KOPT-K1 (cell line): Measurements from ENCODE around the gene SLAMF1.
"Not testable (repeated sequence)": the region's sequence is repeated elsewhere in the genome, so short reads cannot be mapped to it uniquely, and the experiment has no call there.

ENCODE experiments used
- H3K27ac ChIP-seq: fragments of 200-600 bp; sonication (generic); 2 replicates; pipeline ENCODE4 v1.5.1; 2016; ENCODE audit warnings: antibody characterized with exemption, mild to moderate bottlenecking, low read depth, low read length; ENCODE audit not compliant: poor library complexity, severe bottlenecking
- H3K36me3 ChIP-seq: fragments of 200-600 bp; sonication (generic); 2 replicates; pipeline ENCODE4 v1.5.1; 2017; ENCODE audit warnings: antibody characterized with exemption, mild to moderate bottlenecking, low read length, moderate library complexity; ENCODE audit not compliant: insufficient read depth
- H3K9me3 ChIP-seq: fragments of 200-600 bp; sonication (generic); 2 replicates; pipeline ENCODE4 v1.5.1; 2017; ENCODE audit warnings: antibody characterized with exemption, low read length, mild to moderate bottlenecking; ENCODE audit not compliant: insufficient read depth, poor library complexity, severe bottlenecking

SLAMF1 gene, protein sequence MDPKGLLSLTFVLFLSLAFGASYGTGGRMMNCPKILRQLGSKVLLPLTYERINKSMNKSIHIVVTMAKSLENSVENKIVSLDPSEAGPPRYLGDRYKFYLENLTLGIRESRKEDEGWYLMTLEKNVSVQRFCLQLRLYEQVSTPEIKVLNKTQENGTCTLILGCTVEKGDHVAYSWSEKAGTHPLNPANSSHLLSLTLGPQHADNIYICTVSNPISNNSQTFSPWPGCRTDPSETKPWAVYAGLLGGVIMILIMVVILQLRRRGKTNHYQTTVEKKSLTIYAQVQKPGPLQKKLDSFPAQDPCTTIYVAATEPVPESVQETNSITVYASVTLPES

DNA sequence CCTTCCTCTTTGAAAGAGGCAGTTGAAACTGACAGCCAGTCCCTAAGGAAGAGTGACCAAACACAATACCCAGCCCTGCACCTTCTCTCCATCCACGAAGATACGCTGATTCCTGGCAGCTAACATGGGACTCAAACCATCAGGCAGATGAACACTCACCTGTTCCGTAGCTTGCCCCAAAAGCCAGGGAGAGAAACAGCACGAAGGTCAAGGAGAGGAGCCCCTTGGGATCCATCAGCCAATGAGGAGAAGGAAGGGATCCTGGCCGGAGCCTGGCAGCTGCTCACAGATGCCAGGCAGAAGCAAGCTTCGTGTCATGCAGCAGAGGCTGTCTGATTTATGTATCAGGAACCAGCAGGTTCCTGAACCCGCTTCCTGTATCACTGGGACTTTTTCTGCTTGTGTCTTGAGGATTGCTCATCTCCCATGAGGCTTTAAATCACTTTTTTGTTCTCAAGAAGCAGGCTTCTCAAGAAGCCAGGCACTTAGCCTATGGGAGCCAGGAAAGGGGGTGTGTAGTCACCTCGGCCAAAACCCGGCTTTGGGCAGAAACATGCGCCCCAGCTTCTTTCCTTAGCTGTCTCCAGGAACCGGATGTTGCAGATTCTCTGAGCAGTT, at the start of gene SLAMF1:
Gene SLAMF1 (minus strand): TSS at position 334 of the 618 bp plus-strand sequence. CDS start 99 bp downstream, at position 235.
- Histone ChIP-seq H3K9me3 (no peaks in the 10 kb centered on the region), H3K27ac (peak within 1 kb of the TSS; percentile 68), H3K36me3 (no peaks in the 10 kb centered on the region)

DNA sequence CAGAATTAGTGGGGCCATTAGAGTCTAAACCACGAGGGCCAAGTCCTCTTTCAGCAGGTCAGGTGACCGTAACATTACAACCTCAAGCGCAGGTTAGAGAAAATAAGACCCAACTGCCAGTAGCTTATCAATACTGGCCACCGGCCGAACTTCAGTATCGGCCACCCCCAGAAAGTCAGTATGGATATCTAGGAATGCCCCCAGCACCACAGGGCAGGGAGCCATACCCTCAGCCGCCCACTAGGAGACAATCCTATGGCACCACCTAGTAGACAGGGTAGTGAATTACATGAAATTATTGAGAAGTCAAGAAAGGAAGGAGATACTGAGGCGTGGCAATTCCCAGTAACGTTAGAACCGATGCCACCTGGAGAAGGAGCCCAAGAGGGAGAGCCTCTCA, 45.5 kb upstream of the SLAMF1 start:
- not testable (repeated sequence) for H3K9me3 ChIP-seq, H3K27ac ChIP-seq
- H3K36me3 ChIP-seq: peaks cover 15% of the 10 kb centered on the region

DNA sequence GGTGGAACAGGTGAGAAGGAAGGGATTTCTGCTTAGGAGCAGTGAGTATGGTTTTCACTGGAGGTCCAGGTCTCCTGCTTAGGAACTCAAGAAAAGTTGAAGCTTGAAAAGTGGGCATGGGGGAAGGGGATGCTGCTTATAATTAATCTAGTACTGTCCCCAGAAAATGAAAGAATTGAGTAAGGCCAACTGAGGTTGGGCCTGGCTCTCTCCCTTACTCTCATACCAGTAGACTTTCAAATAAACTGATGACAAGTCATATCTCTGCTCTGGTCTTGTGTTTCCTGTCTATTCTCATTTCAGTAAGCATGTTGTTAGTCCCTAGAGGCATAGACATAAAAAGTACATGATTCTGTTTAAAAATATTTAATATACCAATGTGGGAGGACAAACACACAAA, 38.4 kb upstream of the SLAMF1 start:
- H3K36me3 ChIP-seq: peaks cover 73% of the 10 kb centered on the region
- H3K9me3 ChIP-seq: peaks cover 23% of the 10 kb centered on the region
- peak overlapping the region; percentile 60 for H3K27ac ChIP-seq

DNA sequence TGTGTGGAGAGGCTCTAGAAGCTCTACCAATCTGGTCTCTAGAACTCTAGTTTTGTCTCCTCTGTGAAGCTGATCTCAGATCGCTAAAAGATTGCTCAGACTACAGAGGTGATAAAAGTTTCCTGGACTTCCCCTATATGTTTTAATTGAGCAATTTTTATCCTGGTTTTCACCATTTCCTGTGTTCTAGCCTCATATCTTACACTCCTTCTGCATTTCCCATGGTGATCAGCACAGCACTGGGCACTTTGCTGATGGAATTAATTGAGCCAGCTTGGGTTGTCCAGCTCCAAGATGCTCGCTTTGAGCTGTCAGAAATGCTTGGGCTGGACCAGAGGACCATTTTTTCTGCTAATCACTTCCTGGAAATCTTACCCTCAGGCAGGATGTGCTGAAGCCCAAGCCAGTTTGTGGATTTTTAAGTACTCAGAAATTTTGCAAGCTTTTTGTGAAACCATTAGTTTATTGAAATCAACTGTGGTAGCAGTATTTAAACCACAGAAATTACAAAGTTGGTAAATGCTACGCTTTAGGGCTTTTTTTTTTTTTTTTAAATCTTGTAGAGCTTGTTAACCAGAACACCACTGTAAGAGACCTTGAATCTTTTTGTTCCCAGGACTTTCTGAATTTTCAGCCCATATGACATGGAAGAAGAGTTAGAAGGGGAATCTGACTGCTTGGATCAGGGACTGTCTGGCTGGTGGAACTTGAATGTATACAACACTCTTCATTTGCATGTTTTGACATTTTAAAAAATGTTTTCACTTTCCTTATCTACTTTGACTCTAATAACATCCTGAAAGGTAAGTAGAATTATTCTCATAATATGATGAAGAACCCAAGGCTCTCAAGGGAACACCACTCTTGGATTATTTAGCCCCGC, 36.4 kb upstream of the SLAMF1 start:
- Histone ChIP-seq H3K36me3 (peaks cover 87% of the 10 kb centered on the region), H3K9me3 (peaks cover 23% of the 10 kb centered on the region), H3K27ac (peak overlapping the region; percentile 60)

DNA sequence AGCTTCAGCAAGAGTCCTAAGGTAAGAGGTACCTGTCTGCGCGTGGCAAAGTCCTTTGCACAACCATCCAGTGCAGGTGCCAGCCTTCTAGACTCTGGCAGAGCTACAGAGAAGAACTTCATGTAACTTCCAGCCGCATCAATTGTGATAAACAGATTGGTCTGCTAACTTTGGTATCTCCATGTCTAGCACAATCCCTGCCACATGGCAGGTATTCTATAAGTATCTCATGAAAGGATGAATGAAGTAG, 35.0 kb upstream of the SLAMF1 start:
- peaks cover 9% of the 10 kb centered on the region for H3K9me3 ChIP-seq
- H3K36me3 ChIP-seq: peaks cover 89% of the 10 kb centered on the region
- peak overlapping the region; percentile 18 for H3K27ac ChIP-seq

DNA sequence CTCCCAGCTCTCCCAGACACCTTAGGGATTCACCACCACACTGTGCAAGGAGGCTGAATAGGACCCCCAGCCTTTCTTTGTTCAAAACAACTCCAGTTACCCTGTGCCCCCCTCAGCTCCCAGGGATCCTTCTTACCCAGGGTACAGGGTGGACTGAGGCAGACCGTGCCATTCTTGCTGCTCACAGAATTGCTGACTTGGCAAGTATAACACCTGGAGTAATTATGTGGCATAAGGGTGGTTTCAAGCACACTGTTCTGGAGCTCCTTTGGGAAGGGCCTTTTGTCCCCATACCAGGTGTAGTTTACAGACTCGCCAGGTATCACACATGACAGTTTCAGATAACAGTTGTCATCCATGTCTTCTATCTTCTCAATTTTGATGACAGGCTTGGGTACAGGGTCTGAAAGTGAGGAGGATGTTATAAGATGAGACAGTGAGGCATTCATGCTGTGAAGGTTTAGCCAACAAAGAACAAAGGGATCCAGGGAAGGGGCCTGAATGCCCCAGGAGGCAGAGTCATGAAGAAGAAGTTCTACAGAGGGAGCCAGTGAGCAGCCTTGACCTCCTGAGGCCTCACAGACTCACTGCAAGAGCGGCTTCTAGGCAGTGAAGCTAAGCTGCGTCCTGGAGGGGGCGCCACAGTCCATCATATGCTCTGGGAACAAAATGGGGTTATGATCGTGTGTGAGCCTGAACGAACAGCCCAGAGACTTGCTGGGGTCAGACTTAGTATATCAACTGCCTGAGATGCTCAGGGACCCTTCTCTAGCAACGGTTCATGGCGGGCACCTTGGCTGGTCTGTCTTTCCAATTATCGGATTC, 34.4 kb upstream of the SLAMF1 start:
- Histone ChIP-seq H3K9me3 (peaks cover 3% of the 10 kb centered on the region), H3K36me3 (peaks cover 85% of the 10 kb centered on the region), H3K27ac (peak overlapping the region; percentile 18)

DNA sequence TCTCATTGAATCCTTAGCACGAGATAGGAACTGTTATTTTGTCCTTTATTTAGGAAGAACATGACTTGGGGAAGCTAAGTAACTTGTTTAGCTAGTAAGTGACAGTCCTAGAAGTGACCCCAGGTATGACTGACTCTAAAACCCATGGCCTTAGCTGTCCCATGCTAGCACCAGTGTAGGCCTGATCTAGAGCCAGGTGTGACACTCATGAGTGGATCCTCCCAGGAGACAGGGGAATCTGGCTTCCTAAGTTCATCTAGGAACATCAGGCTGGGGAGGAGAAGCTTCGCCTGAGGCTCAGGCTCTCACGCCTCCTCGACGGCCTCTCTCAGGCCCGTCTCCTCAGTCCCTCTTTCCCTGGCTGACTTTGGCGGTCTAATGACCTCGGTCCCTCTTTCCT, 33.6 kb upstream of the SLAMF1 start:
- Histone ChIP-seq H3K9me3 (no peaks in the 10 kb centered on the region), H3K27ac (peak overlapping the region; percentile 18), H3K36me3 (peaks cover 77% of the 10 kb centered on the region)

DNA sequence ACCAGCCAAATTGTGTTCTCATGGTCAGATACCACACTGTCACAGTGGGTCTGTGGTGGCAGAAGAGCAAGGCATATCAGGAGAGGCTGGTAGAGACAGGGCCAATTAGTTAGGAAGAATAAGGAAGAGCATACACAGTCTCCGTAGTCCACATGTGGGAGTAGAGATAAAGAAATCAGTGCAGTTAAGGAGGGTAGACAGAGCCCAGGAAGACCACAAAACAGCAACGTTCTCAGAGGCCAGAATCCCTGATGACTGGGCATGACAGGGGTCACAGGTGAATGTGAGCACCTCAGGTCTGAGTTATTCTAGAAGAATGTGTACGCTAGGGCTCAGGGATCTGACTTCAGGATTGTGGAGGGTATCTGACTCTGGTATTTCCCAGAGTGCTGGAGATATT, 33.0 kb upstream of the SLAMF1 start:
- Histone ChIP-seq H3K36me3 (peaks cover 73% of the 10 kb centered on the region), H3K27ac (no peak overlapping the region), H3K9me3 (no peaks in the 10 kb centered on the region)

DNA sequence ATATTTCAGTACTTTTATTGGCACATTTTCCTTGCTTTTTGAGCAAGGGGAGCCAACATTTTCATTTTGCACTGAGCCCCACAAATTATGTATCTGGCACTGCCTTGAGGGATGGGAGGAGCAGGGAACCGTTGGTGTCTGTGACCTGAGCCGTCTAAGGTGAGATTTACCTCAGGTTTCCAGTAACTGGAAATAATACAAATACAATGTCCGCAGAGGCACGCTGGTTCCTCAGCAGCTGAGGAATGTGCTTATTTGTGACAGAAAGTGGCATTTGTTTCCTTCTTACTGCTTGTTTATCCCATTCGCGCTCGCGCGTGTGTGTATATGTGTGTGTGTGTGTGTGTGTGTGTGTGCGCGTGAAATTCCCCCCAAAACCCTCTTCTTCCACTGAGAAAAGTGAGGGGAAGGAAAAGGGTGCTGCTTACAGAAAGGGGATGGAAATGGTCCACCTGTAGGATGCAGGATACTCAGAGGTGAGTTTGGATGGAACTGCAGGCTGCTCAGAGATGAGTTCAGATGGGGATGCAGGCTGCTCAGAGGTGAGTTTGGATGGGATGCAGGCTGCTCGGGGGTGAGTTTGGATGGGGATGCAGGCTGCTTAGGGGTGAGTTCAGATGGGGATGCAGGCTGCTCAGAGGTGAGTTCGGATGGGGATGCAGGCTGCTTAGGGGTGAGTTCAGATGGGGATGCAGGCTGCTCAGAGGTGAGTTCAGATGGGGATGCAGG, 30.2 kb upstream of the SLAMF1 start:
- Histone ChIP-seq H3K36me3 (peaks cover 54% of the 10 kb centered on the region), H3K9me3 (no peaks in the 10 kb centered on the region), H3K27ac (no peak overlapping the region)

DNA sequence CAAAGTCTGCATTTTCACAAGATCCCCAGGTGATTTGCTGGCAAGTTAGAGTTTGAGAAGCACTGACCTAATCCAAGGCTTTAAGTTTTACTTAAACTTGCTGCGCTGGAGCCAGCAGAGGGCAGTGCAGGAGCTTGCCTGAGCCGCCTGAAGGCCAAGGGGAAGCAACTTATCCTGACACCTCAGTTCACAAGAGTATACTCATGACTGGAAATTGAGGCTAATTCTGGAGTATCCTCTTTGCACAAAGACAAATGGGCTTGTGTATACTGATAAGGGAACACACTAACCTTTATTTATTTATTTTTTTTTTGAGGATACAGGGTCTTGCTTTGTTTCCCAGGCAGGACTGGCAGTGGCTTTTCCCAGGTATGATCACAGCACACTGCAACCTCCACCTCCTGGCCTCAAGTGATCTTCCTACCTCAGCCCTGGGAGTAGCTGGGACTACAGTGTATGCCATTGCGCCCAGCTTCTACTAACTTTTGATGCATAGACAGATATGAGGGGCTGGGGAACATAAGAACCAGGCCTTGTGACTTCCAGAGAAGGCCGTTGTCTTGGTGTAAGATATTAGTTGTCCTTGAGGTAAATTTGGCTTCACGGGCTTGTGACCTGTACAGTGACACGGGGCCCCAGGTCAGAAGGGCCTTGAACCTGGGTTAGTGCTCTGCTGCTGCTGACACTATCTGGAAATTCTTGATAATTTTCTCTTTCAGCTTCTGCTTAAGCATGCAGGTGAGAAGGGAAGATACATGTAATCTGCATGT, 29.0 kb upstream of the SLAMF1 start:
- Histone ChIP-seq H3K36me3 (peaks cover 42% of the 10 kb centered on the region), H3K9me3 (no peaks in the 10 kb centered on the region), H3K27ac (peak overlapping the region; percentile 58)

DNA sequence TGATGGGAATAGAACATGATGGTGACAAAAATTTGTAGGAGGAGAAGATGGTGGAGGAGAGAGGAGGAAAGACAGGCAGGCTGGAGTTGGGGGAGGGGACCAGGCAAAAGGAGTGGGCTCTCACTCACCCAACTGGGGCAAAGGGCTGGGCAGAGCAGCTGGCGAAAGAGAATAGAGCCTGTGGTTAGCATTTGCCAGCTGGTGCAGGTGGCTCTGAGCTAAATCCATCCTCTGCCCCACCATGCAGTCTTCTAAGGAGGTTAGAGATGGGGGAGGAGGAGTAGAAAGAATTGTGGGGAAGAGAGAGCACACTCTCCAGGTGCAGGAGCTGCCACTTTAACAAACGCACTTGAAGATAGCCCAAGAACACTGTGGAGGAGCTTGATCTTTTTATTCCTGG, 27.6 kb upstream of the SLAMF1 start:
- Histone ChIP-seq H3K27ac (peak overlapping the region; percentile 58), H3K36me3 (peaks cover 28% of the 10 kb centered on the region), H3K9me3 (peaks cover under 1% of the 10 kb centered on the region)

DNA sequence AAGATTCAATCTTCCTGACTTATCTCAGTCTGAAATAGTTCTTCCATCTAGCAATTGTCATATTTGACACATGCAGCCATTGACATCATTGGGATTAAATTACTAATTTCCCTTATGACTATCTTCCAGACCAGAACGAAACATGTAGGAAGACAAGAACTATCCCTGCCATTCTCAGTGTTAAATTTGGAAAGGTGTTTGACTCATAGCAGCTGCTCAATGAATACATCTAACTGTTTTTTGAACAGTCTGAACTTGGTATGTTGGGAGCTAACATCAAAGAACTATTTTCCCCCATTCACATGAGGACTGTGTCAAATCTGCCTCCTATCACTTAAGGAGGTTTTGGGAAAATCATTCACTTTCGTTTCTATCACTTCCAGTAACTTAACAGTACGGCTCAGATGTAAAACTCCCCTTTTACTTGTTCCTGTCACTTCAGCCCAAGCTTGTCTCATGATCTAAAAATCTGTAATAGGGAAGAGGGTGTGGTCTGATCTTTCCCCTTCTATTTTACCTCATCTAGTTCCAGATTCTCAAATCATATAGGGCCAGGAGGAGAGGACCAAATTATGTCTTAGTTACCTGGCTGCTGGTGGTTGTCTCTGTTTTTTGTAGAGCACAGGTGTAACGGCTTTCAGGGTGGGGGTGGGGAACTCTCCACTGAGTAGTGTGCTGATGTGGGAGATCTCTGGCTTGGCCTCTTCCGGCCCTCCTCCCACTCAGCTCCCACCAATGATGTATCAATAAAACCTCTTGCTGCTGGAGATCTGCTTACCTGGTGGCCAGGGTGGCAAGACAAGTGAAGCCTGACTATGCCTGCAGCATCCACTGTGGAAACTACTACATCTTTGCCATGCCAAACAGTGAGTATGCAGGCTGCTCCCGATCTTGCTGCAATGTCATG, 26.2 kb upstream of the SLAMF1 start:
- peaks cover 9% of the 10 kb centered on the region for H3K9me3 ChIP-seq
- peak overlapping the region; percentile 58 for H3K27ac ChIP-seq
- H3K36me3 ChIP-seq: peaks cover 14% of the 10 kb centered on the region
